Mucosa of rectum (tissue), 2 donors: ENCODE results near the gene GARIN5A.

ENCODE experiments used
- H3K27ac ChIP-seq, 2 donors: one replicate each; pipeline ENCODE4 v1.7.0; 2013; ENCODE audit warnings: inconsistent platforms in 2 of 2, low read depth in 2 of 2, low read length in 2 of 2
- H3K27me3 ChIP-seq, 2 donors: one replicate each; pipeline ENCODE4 v1.7.0; 2013; ENCODE audit warnings: low read length in 2 of 2; ENCODE audit not compliant: control insufficient read depth in 2 of 2, insufficient read depth in 2 of 2
- H3K36me3 ChIP-seq, 2 donors: one replicate each; pipeline ENCODE4 v1.7.0; 2013; ENCODE audit warnings: low read length in 2 of 2; ENCODE audit not compliant: control insufficient read depth in 2 of 2, insufficient read depth in 2 of 2
- H3K4me1 ChIP-seq, 2 donors: one replicate each; pipeline ENCODE4 v1.7.0; 2013; ENCODE audit warnings: low read length in 2 of 2, mild to moderate bottlenecking in 1 of 2; ENCODE audit not compliant: control insufficient read depth in 2 of 2, insufficient read depth in 2 of 2
- H3K4me3 ChIP-seq, 2 donors: one replicate each; pipeline ENCODE4 v1.7.0; 2013; ENCODE audit warnings: low read length in 2 of 2
- H3K9ac ChIP-seq, 2 donors: one replicate each; pipeline ENCODE4 v1.7.0; 2013; ENCODE audit warnings: low read length in 2 of 2, low read depth in 1 of 2, mild to moderate bottlenecking in 1 of 2
- H3K9me3 ChIP-seq, 2 donors: one replicate each; pipeline ENCODE4 v1.7.0; 2013; ENCODE audit warnings: low read length in 2 of 2; ENCODE audit not compliant: control insufficient read depth in 2 of 2
- donor health status: healthy.
- donor health status: Normal muscosa, but diverticular disease.

Gene GARIN5A

DNA sequence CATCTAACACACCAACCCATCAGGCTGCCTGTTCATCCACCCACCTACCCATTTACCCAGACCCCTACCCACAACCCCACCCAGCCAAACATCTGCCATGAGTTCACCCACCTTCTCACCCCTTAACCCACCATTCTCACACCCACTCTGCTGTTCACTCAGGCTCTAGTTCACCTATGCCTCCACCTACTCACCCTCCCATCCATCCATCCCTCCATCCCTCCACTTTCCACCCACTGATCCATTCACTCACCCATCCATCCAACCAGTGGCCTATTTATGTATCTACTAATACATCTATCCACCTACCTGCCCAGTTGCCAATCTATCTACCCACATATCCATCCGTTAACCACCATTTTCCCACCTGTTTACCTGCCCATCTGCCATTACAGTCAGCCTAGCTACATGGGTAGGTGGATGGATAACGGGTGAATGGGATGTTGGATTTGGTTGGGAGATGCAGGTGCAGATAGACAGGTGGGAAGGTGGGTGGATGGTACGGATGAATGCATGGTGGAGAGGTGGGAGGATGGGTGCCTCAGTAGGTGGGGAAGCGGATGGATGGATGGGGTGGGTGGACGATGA, 38.7 kb downstream of the GARIN5A start:
- Histone ChIP-seq H3K36me3 (no peaks in the 10 kb centered on the region), H3K4me1 (no peaks in the 10 kb centered on the region), H3K27me3 (peaks cover 0 to 5% of the 10 kb centered on the region in 2 donors), H3K27ac (no peak overlapping the region), H3K9me3 (no peaks in the 10 kb centered on the region), H3K9ac (no peak overlapping the region), H3K4me3 (no peak overlapping the region)

DNA sequence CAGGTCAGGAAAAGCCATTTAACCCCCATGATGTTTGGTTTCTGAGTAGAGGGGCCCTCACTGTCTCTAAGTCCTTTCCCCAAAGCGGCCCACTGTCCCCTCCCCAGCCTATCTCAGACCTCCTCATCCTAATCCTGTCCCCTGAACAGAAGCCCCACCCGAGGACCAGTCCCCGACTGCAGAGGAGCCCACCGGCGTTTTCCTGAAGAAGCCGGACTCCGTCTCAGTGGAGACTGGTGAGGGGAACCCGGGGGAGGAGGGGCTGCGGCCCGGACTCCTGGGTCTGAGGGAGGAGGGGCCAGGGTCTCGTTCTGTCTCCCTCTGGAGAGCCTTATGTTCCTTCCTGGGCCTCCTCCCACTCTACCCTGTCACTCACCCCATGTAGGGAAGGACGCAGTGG, 41.0 kb downstream of the GARIN5A start:
- Histone ChIP-seq H3K4me3 (no peak overlapping the region), H3K27me3 (peaks cover 10 to 11% of the 10 kb centered on the region in 2 donors), H3K27ac (no peak overlapping the region), H3K36me3 (no peaks in the 10 kb centered on the region), H3K9ac (no peak overlapping the region), H3K4me1 (peaks cover 2 to 9% of the 10 kb centered on the region in 2 donors), H3K9me3 (no peaks in the 10 kb centered on the region)

DNA sequence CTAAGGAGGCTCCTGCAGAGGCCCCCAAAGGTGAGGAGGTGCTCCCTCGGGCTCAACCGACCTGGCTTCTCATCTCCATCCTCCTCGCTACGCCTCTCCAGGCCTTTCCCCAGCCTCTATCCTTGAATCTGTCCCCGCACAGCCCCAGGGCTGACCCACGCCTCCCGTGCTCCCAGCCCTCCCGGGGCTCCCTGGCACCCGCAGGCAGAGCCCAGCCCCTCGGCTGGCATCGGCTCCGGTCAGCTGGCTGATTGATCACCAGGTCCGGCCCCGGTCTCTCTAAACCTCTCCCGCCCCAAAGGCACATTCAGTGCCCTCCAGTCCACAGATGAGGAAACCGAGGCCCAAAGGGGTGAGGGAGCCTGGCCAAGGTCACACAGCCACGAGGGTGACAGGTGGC, 41.4 kb downstream of the GARIN5A start:
- H3K9me3 ChIP-seq = no peaks in the 10 kb centered on the region
- H3K36me3 ChIP-seq = no peaks in the 10 kb centered on the region
- H3K27ac ChIP-seq = no peak overlapping the region
- H3K27me3 ChIP-seq = peaks cover 11 to 12% of the 10 kb centered on the region in 2 donors
- no peak overlapping the region for H3K9ac ChIP-seq
- H3K4me3 ChIP-seq = no peak overlapping the region
- H3K4me1 ChIP-seq = peaks cover 2 to 9% of the 10 kb centered on the region in 2 donors

DNA sequence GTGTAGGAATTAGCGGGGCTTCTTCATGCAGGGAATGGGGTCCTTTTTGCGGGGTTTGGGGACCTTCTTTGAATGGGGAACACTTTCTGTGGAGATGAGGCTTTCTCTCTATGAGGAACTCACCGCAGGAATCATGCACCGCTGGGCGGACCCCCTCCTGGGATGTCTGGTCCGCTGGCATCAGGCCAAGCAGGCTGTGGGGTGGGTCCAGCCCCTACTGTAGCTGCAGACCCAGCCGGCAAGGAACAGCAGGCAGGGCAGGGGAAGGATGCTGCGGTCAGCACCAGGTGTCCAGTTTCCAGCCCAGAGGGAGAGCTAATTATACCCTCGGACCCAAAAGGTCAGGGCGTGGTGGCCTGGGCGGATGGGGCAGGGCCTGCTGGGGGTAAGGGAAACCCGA, 42.1 kb downstream of the GARIN5A start:
- Histone ChIP-seq H3K27me3 (peaks cover 11 to 12% of the 10 kb centered on the region in 2 donors), H3K27ac (no peak overlapping the region), H3K9ac (no peak overlapping the region), H3K36me3 (no peaks in the 10 kb centered on the region), H3K9me3 (no peaks in the 10 kb centered on the region), H3K4me3 (no peak overlapping the region), H3K4me1 (peaks cover 2 to 9% of the 10 kb centered on the region in 2 donors)

DNA sequence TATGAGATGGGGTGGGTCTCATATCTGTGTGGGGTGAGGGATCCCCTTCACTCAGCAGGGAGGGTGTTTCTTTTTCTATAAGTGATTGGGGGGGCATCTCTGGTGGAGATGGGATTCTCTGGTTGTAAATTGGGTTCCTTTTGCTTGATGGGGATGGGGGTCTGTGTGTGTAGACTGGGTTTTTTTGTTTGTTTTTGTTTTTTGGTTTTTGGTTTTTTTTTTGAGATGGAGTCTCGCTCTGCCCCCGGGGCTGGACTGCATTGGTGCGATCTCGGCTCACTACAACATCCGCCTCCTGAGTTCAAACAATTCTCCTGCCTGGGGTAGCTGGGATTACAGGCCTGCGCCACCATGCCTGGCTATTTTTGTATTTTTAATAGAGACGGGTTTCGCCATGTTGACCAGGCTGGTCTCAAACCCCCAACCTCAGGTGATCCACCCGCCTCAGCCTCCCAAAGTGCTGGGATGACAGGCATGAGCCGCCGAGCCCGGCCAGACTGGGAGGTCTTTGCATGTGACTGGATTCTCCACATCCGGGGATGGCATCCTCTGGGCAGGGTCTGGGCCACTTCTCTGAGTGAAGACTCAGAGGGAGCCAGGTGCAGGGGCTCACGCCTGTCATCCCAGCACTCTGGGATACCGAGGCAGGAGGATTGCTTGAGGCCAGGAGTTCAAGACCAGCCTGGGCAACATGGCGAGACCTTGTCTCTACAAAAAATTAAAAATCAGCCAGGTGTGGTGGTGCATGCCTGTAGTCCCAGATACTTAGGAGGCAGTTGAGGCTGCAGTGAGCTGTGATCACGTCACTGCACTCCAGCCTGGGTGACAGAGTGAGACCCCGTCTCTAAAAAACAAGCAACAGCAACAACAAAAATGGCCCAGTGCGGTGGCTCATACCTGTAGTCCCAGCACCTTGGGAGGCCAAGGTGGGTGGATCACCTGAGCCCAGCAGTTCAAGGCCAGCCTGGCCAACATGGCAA, 43.2 kb downstream of the GARIN5A start:
- no peak overlapping the region for H3K9ac ChIP-seq
- no peak overlapping the region for H3K4me3 ChIP-seq
- no peak overlapping the region for H3K27ac ChIP-seq
- H3K4me1 ChIP-seq = peaks cover 2 to 9% of the 10 kb centered on the region in 2 donors
- H3K9me3 ChIP-seq = no peaks in the 10 kb centered on the region
- H3K36me3 ChIP-seq = no peaks in the 10 kb centered on the region
- H3K27me3 ChIP-seq = peaks cover 11 to 12% of the 10 kb centered on the region in 2 donors

DNA sequence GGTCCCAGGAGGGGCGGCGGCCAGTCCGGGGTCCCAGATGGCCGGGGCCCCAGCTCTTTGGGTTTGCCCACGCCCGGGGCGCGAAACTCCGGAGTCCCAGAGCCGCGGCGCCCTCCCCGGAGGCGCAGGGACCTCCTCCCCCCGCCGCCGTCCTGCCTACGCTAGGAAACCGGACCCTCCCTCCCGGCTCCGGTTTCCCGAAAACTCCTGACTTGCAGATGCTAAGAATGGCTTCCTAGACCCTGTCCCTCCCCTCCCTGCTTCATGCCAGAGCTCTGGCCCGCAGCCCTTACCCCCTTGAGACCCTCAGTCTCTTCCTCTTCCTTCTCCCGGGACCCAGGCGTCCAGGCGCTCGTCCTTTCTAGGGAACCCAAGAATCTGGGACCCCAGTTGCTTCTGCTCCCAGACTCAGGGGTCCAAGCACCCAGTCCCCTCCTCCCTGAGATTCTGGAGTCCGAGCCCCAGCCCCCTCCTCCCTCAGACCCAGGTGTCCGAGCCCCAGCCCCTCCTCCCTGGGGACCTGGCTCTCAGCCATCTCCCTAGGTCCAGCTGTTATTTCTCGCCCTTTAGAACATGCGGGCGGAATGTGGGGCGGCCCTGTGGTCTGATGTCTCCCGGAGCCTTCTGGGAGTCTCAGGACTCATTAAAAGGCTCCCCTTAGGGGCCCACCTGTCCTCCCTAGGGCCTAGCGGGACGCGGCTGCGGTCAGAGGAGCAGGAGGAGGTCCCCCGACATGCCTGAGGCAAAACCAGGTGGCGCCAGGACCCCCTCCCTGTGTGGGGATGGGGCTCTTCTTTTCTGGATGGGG, 44.2 kb downstream of the GARIN5A start, which contains the start of gene MYBPC2:
Gene MYBPC2, plus strand, starts transcription at position 672 of the 808 bp plus-strand sequence. Its CDS starts 62 bp downstream, at position 734.
- Histone ChIP-seq H3K27me3 (peaks cover 11 to 12% of the 10 kb centered on the region in 2 donors), H3K4me3 (peak within 1 kb of the TSS; percentile 84 to 88), H3K4me1 (peaks cover 6 to 12% of the 10 kb centered on the region in 2 donors), H3K9me3 (no peaks in the 10 kb centered on the region), H3K27ac (peak within 1 kb of the TSS; percentile 50 to 67), H3K36me3 (no peaks in the 10 kb centered on the region), H3K9ac (peak within 1 kb of the TSS; percentile 41 to 48)

DNA sequence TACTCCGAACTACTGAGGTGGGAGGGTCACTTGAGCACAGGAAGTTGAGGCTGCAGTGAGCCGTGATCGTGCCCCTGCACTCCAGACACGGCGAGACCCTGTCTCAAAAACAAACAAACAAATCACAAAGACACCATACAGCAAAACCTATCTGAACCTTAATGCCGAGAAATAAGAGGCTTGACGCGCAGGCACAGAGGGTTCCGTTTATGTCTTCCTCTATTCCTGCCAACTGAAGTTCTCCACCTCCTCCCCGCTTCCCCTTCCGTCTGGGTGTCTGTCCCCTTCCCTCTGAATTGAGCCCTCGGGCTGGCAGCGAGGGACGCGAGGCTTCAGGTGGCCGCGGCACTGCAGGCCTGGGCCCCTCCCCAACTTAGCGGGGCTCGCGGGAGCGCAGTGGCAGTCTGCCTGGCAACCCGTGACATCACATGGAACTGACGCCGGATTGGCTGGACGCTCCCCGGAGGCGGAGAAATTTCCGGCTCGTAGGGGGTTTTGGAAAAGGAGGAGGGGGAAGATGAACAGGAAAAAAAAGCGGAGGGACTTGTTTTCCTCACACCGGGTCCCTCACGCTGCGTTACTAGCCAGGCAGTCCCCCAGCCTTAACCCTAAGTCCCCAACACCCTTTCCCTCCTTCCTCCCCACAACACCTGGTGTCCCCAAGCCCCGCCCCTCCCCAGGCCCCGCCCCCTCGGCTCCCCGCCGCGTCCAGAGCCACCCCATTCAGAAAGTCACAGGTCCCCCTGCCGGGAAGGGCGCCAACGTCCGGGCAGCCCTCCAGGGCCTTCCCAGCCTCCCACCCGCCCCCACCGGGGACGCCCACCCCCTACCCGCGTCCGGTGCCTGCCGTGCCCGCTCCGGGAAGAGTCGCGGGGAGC, 45.1 kb downstream of the GARIN5A start:
- peak overlapping the region; percentile 84 to 88 for H3K4me3 ChIP-seq
- no peaks in the 10 kb centered on the region for H3K9me3 ChIP-seq
- H3K27ac ChIP-seq = peak overlapping the region; percentile 50 to 67
- peaks cover 6 to 12% of the 10 kb centered on the region in 2 donors for H3K4me1 ChIP-seq
- H3K27me3 ChIP-seq = peaks cover 11 to 12% of the 10 kb centered on the region in 2 donors
- peak overlapping the region; percentile 48 to 71 for H3K9ac ChIP-seq
- no peaks in the 10 kb centered on the region for H3K36me3 ChIP-seq

DNA sequence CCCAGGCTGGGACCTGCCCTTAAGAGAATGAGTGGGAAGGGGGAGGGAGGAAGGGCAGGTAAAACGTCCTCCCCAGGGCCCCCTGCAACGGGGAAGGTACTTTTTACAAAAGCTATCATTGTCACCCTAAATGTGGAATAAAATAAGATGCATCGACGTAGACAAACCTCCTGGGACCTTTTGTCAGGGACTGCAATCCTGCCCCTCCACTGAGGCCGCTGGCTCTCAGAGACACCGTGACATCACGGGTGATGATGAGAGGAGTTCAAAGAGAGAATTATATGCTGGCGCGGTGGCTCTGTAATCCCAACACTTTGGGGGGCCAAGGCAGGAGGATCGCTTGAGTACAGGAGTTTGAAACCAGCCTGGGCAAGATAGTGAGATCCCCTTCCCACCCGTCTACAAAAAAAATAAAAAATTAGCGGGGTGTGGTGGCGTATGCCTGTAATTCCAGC, 45.7 kb downstream of the GARIN5A start:
- H3K4me3 ChIP-seq = peak overlapping the region; percentile 84 to 88
- no peaks in the 10 kb centered on the region for H3K36me3 ChIP-seq
- H3K27me3 ChIP-seq = peaks cover 11 to 12% of the 10 kb centered on the region in 2 donors
- H3K9me3 ChIP-seq = no peaks in the 10 kb centered on the region
- H3K27ac ChIP-seq = peak overlapping the region; percentile 50 to 67
- peak overlapping the region; percentile 44 to 71 for H3K9ac ChIP-seq
- H3K4me1 ChIP-seq = peaks cover 6 to 12% of the 10 kb centered on the region in 2 donors
